HCT116 (cell line): ENCODE measurements around the gene BFSP2. TPM values are rescaled to one million over a fixed set of nuclear protein-coding genes. Genes with fewer than 3 reads are reported as not detected.

Source experiments
- ATAC-seq: fragments of 200-7000 bp; cut with Tn5 transposase; 2 replicates; pipeline ENCODE4 v1.9.1; 2020; ENCODE audit warnings: mild to moderate bottlenecking, moderate library complexity
- BruUV-seq: library from RNA; stranded (reverse); fragments of 400-500 nt; replicated peaks from 2 replicates; lab custom pipeline; 2021; lab: Mats Ljungman, UMichigan
- CTCF ChIA-PET: fragments of 300-600 bp; sonication (Branson Sonifier 250); formaldehyde crosslinking; loops from one replicate; lab custom pipeline; 2021; ENCODE audit warnings: antibody characterized with exemption; lab: Charles Lee
- POLR2A ChIA-PET: fragments of 300-600, 350-600 bp; sonication (Branson Sonifier 250); formaldehyde crosslinking; loops from one replicate; lab custom pipeline; 2021; ENCODE audit warnings: antibody characterized with exemption; lab: Charles Lee
- RAD21 ChIA-PET, 2 experiments: fragments of 300-600 bp; sonication (Branson Sonifier 250); formaldehyde crosslinking; loops; one replicate each; lab custom pipeline; 2023; ENCODE audit warnings: low total read pairs in 2 of 2; ENCODE audit not compliant: uncharacterized antibody in 2 of 2, unreplicated experiment in 2 of 2, low non-redundant PET in 1 of 2; lab: Charles Lee
- DNase-seq: peaks from one replicate; pipeline ENCODE4 v3.0.0-alpha.2; 2010; ENCODE audit warnings: low read depth, low spot score
- H2AFZ ChIP-seq: fragments of 200-600 bp; shearing (Covaris generic), sonication (generic); 2 replicates; pipeline ENCODE4 v1.6.1; 2017; ENCODE audit warnings: low read depth, mixed run types, mixed read lengths, antibody characterized with exemption, low read length; ENCODE audit not compliant: poor library complexity, severe bottlenecking
- H3K27ac ChIP-seq: 2 replicates; pipeline ENCODE4 v1.5.1; 2012; ENCODE audit warnings: low read depth, low read length
- H3K27me3 ChIP-seq: fragments of 200-600 bp; sonication (generic); 2 replicates; pipeline ENCODE4 v1.6.1; 2016; ENCODE audit warnings: mixed run types, low read length, mixed read lengths; ENCODE audit not compliant: insufficient read depth
- H3K36me3 ChIP-seq, 2 experiments: fragments of 200-500 bp in 1 of 2; fragments of 200-600 bp in 1 of 2; sonication (Bioruptor generic) in 1 of 2; sonication (generic) in 1 of 2; 2 replicates each; pipeline versions ENCODE4 v1.5.1 to v1.6.1; 2014 to 2016; ENCODE audit warnings: low read length in 2 of 2, inconsistent platforms in 1 of 2, mixed read lengths in 1 of 2, mixed run types in 1 of 2; ENCODE audit not compliant: insufficient read depth in 2 of 2, control insufficient read depth in 1 of 2
- H3K4me1 ChIP-seq, 2 experiments: fragments of 200-600 bp in 1 of 2; sonication (generic) in 1 of 2; 2 replicates each; pipeline versions ENCODE4 v1.5.1 to v1.6.1; 2012 to 2017; ENCODE audit warnings: low read length in 2 of 2, inconsistent platforms in 1 of 2, mild to moderate bottlenecking in 1 of 2, mixed read lengths in 1 of 2, mixed run types in 1 of 2, moderate library complexity in 1 of 2; ENCODE audit not compliant: insufficient read depth in 2 of 2, control insufficient read depth in 1 of 2
- H3K4me2 ChIP-seq: fragments of 200-600 bp; sonication (generic); 2 replicates; pipeline ENCODE4 v1.6.1; 2017; ENCODE audit warnings: mixed run types, low read length, mixed read lengths
- H3K4me3 ChIP-seq, 2 experiments: fragments of 200-600 bp in 1 of 2; sonication (generic) in 1 of 2; replicated peaks in 1 of 2; 2 replicates each; pipeline ENCODE4 v1.5.1; 2011 to 2016; ENCODE audit warnings: low read length in 2 of 2, control low read depth in 1 of 2, low read depth in 1 of 2, mild to moderate bottlenecking in 1 of 2, mixed read lengths in 1 of 2, mixed run types in 1 of 2
- H3K79me2 ChIP-seq: fragments of 200-600 bp; sonication (generic); 2 replicates; pipeline ENCODE4 v1.6.1; 2017; ENCODE audit warnings: mild to moderate bottlenecking, mixed run types, low read length, moderate library complexity, mixed read lengths; ENCODE audit not compliant: insufficient read depth
- H3K9ac ChIP-seq: fragments of 200-600 bp; sonication (generic); 2 replicates; pipeline ENCODE4 v1.6.1; 2016; ENCODE audit warnings: low read length, mixed read lengths
- H3K9me2 ChIP-seq: fragments of 200-600 bp; sonication (generic), shearing (Covaris generic); 2 replicates; pipeline ENCODE4 v1.6.1; 2017; ENCODE audit warnings: mixed run types, mild to moderate bottlenecking, moderate library complexity; ENCODE audit not compliant: insufficient read depth
- H3K9me3 ChIP-seq, 2 experiments: fragments of 200-500 bp in 1 of 2; fragments of 200-600 bp in 1 of 2; sonication (Bioruptor generic) in 1 of 2; sonication (generic) in 1 of 2; 2 replicates each; pipeline ENCODE4 v1.6.1; 2014 to 2017; ENCODE audit warnings: low read length in 2 of 2, mixed read lengths in 2 of 2, inconsistent platforms in 1 of 2, low read depth in 1 of 2, mild to moderate bottlenecking in 1 of 2, mixed run types in 1 of 2, moderate library complexity in 1 of 2; ENCODE audit not compliant: control insufficient read depth in 1 of 2, insufficient read depth in 1 of 2
- H4K20me1 ChIP-seq: fragments of 200-600 bp; sonication (generic), shearing (Covaris generic); 2 replicates; pipeline ENCODE4 v1.6.1; 2017; ENCODE audit warnings: mixed run types, mild to moderate bottlenecking, moderate library complexity; ENCODE audit not compliant: insufficient read depth
- CBX3 ChIP-seq: IDR thresholded peaks from 2 replicates; pipeline ENCODE4 v1.6.1; 2012; ENCODE audit warnings: low read depth
- EGR1 ChIP-seq: IDR thresholded peaks from 2 replicates; pipeline ENCODE4 v1.6.1; 2012; ENCODE audit warnings: low read depth
- ELF1 ChIP-seq: IDR thresholded peaks from 2 replicates; pipeline ENCODE4 v1.6.1; 2012; ENCODE audit warnings: low read depth, borderline replicate concordance
- EZH2 ChIP-seq: fragments of 200-600 bp; sonication (generic); IDR thresholded peaks from 2 replicates; pipeline ENCODE4 v1.6.1; 2017; ENCODE audit warnings: antibody characterized with exemption, mixed run types
- EZH2phosphoT487 ChIP-seq: fragments of 200-600 bp; IDR thresholded peaks from 2 replicates; pipeline ENCODE4 v1.6.1; 2018; ENCODE audit warnings: antibody characterized with exemption, borderline replicate concordance
- FOSL1 ChIP-seq: IDR thresholded peaks from 2 replicates; pipeline ENCODE4 v1.6.1; 2012; ENCODE audit warnings: low read depth
- MAX ChIP-seq: IDR thresholded peaks from 2 replicates; pipeline ENCODE4 v1.6.1; 2012
- POLR2A ChIP-seq: IDR thresholded peaks from 2 replicates; pipeline ENCODE4 v1.7.0; 2011; ENCODE audit warnings: borderline replicate concordance; ENCODE audit not compliant: insufficient read depth, insufficient read length; ENCODE audit errors: extremely low read depth
- POLR2AphosphoS5 ChIP-seq: IDR thresholded peaks from 2 replicates; pipeline ENCODE4 v1.6.1; 2011; ENCODE audit warnings: mild to moderate bottlenecking, low read depth, low read length, moderate library complexity
- RAD21 ChIP-seq: IDR thresholded peaks from 2 replicates; pipeline ENCODE4 v1.6.1; 2012; ENCODE audit warnings: low read depth, mild to moderate bottlenecking
- REST ChIP-seq: IDR thresholded peaks from 2 replicates; pipeline ENCODE4 v1.6.1; 2012; ENCODE audit warnings: low read depth
- SIN3A ChIP-seq: IDR thresholded peaks from 2 replicates; pipeline ENCODE4 v1.6.1; 2012; ENCODE audit warnings: low read depth
- SP1 ChIP-seq: IDR thresholded peaks from 2 replicates; pipeline ENCODE4 v1.6.1; 2012; ENCODE audit warnings: low read depth
- TCF7L2 ChIP-seq: IDR thresholded peaks from 2 replicates; pipeline ENCODE4 v1.7.0; 2011; ENCODE audit warnings: borderline replicate concordance, inconsistent platforms; ENCODE audit not compliant: insufficient read depth, insufficient read length; ENCODE audit errors: extremely low read depth
- YY1 ChIP-seq: IDR thresholded peaks from 2 replicates; pipeline ENCODE4 v1.6.1; 2011; ENCODE audit warnings: low read length, low read depth, moderate library complexity, mild to moderate bottlenecking; ENCODE audit not compliant: insufficient replicate concordance; ENCODE audit errors: extremely low read depth
- ZFX ChIP-seq: fragments of 450-650 bp; IDR thresholded peaks from 2 replicates; pipeline ENCODE4 v1.6.1; 2017
- ZNF274 ChIP-seq: fragments of 200-500 bp; sonication (Bioruptor generic); IDR thresholded peaks from 2 replicates; pipeline ENCODE4 v1.6.1; 2014; ENCODE audit warnings: mild to moderate bottlenecking, low read depth, low read length, inconsistent platforms
- intact Hi-C: fragments of 100-400 bp; cut with micrococcal nuclease; formaldehyde crosslinking; loops from 2 replicates; pipeline ENCODE4 v1.10.0; 2022
- total RNA-seq: library from RNA; stranded (reverse); gene quantifications from one replicate; pipeline ENCODE4 v1.2.1, GENCODE V29; 2021; ENCODE audit not compliant: unreplicated experiment
- TF ChIP-seq, protein P1 (sequence below), 3 experiments: fragments of 200-600 bp in 1 of 3; sonication (generic) in 1 of 3; IDR thresholded peaks in 2 of 3; conservative IDR thresholded peaks in 1 of 3; 2 replicates each; pipeline ENCODE4 v1.5.1; 2012 to 2017; ENCODE audit warnings: low read depth in 2 of 3, low read length in 2 of 3, antibody characterized with exemption in 1 of 3, borderline replicate concordance in 1 of 3, control low read depth in 1 of 3, mild to moderate bottlenecking in 1 of 3, mixed read lengths in 1 of 3, mixed run types in 1 of 3, moderate library complexity in 1 of 3; ENCODE audit not compliant: insufficient read depth in 1 of 3
- TF ChIP-seq, protein P2 (sequence below): IDR thresholded peaks from 2 replicates; pipeline ENCODE4 v1.6.1; 2011; ENCODE audit warnings: mild to moderate bottlenecking, low read length, moderate library complexity; ENCODE audit not compliant: insufficient replicate concordance; ENCODE audit errors: extremely low read depth

BFSP2 gene
- total RNA-seq, 1 experiment from 2014 or later: not detected

- Histone ChIP-seq H3K9ac (no peak overlapping the region), H4K20me1 (no peaks in the 10 kb centered on the region), H3K36me3 (no peaks in the 10 kb centered on the region), H3K4me2 (no peak overlapping the region), H3K27ac (no peak overlapping the region), H2AFZ (no peak overlapping the region), H3K4me3 (no peak overlapping the region), H3K9me3 (no peaks in the 10 kb centered on the region), H3K9me2 (no peaks in the 10 kb centered on the region), H3K79me2 (no peaks in the 10 kb centered on the region), H3K4me1 (no peaks in the 10 kb centered on the region), H3K27me3 (peaks cover 89% of the 10 kb centered on the region)
- ChIA-PET POLR2A (no interaction called here), CTCF (no interaction called here), RAD21 (no interaction called here)
- no TSS peak for BruUV-seq
- no peak for DNase-seq
- intact Hi-C loops: no loop called here
- no peak for ATAC-seq
- TF ChIP-seq EZH2phosphoT487 (no peak), POLR2AphosphoS5 (no peak), SP1 (no peak), EGR1 (no peak), POLR2A (no peak), EZH2 (no peak), ZNF274 (no peak), REST (no peak), RAD21 (no peak), SIN3A (no peak), YY1 (no peak), MAX (no peak), TCF7L2 (no peak), FOSL1 (no peak), ZFX (no peak), ELF1 (no peak), CBX3 (no peak)
- TF ChIP-seq, protein P1, sequence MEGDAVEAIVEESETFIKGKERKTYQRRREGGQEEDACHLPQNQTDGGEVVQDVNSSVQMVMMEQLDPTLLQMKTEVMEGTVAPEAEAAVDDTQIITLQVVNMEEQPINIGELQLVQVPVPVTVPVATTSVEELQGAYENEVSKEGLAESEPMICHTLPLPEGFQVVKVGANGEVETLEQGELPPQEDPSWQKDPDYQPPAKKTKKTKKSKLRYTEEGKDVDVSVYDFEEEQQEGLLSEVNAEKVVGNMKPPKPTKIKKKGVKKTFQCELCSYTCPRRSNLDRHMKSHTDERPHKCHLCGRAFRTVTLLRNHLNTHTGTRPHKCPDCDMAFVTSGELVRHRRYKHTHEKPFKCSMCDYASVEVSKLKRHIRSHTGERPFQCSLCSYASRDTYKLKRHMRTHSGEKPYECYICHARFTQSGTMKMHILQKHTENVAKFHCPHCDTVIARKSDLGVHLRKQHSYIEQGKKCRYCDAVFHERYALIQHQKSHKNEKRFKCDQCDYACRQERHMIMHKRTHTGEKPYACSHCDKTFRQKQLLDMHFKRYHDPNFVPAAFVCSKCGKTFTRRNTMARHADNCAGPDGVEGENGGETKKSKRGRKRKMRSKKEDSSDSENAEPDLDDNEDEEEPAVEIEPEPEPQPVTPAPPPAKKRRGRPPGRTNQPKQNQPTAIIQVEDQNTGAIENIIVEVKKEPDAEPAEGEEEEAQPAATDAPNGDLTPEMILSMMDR (IDR thresholded peaks at IDR 0.05 in 2 of 3, conservative IDR thresholded peaks at IDR 0.05 in 1 of 3; ENCODE audit: borderline replicate concordance in 1 of 3, insufficient read depth in 1 of 3, low read depth in 2 of 3, low read length in 2 of 3): no peak
- TF ChIP-seq, protein P2, sequence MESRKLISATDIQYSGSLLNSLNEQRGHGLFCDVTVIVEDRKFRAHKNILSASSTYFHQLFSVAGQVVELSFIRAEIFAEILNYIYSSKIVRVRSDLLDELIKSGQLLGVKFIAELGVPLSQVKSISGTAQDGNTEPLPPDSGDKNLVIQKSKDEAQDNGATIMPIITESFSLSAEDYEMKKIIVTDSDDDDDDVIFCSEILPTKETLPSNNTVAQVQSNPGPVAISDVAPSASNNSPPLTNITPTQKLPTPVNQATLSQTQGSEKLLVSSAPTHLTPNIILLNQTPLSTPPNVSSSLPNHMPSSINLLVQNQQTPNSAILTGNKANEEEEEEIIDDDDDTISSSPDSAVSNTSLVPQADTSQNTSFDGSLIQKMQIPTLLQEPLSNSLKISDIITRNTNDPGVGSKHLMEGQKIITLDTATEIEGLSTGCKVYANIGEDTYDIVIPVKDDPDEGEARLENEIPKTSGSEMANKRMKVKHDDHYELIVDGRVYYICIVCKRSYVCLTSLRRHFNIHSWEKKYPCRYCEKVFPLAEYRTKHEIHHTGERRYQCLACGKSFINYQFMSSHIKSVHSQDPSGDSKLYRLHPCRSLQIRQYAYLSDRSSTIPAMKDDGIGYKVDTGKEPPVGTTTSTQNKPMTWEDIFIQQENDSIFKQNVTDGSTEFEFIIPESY: no peak
Measured at GRCh38 chr3:133366921-133367320, 32.9 kb upstream of the BFSP2 start.
